ENCODE measurements around the gene NPDC1. TPM values are rescaled to one million over a fixed set of nuclear protein-coding genes. Genes with fewer than 3 reads are reported as not detected.
A peak's percentile ranks its signal among the peaks of the same experiment; 100 is the strongest.

NPDC1 gene
- total RNA-seq, 4 donors from 2014 or later: 58.0 to 972 (median 274) TPM

GRCh38 chr9:137001857-137002645 lies 43.9 kb downstream of the NPDC1 start:
- WGBS, 2 donors (ENCODE audit: low coverage in 1 of 2): 69 to 87% methylated on average over 14 to 20 of the region's 20 CpGs
- H3K4me3 ChIP-seq: no peak overlapping the region
- H3K27me3 ChIP-seq: no peaks in the 10 kb centered on the region
- intact Hi-C loops (cut with DNase I; ENCODE audit: low total_unique reads): no loop called here
- H3K36me3 ChIP-seq: no peaks in the 10 kb centered on the region
- no peak for TF ChIP-seq POLR2AphosphoS5 (IDR thresholded peaks at IDR 0.05)
- peaks cover 5 to 14% (median 7%) of the 10 kb centered on the region in 4 donors for H3K4me1 ChIP-seq
- in situ Hi-C loops (cut with MboI; ENCODE audit: low pct_ligation_motif_present in 1 of 4, low pct_unique_long_range_greater_than_20kb in 1 of 4, low sequenced_read_pairs in 3 of 4): no loop called here
- no peaks in the 10 kb centered on the region for H3K9me3 ChIP-seq
- no peak for DNase-seq
- no peak overlapping the region for H3K27ac ChIP-seq

- no peak overlapping the region for H3K4me3 ChIP-seq
- peaks cover 11% of the 10 kb centered on the region for H3K27me3 ChIP-seq
- H3K4me1 ChIP-seq: peaks cover 21 to 31% (median 23%) of the 10 kb centered on the region in 4 donors
- in situ Hi-C loops (cut with MboI; ENCODE audit: low pct_ligation_motif_present in 1 of 4, low pct_unique_long_range_greater_than_20kb in 1 of 4, low sequenced_read_pairs in 3 of 4): no loop called here
- intact Hi-C loops (cut with DNase I; ENCODE audit: low total_unique reads): no loop called here
- H3K9me3 ChIP-seq: no peaks in the 10 kb centered on the region
- peak overlapping the region in 3 of 4 donors; percentile 42 to 61 (median 57) for H3K27ac ChIP-seq
- no peak for DNase-seq
- WGBS, 2 donors (ENCODE audit: low coverage in 1 of 2): 46 to 56% methylated on average over 4 to 8 of the region's 10 CpGs
- no peaks in the 10 kb centered on the region for H3K36me3 ChIP-seq
- TF ChIP-seq POLR2A (IDR thresholded peaks at IDR 0.05) (no peak), EP300 (IDR thresholded peaks at IDR 0.05; ENCODE audit: low read depth) (no peak), POLR2AphosphoS5 (IDR thresholded peaks at IDR 0.05) (no peak), CTCF (IDR thresholded peaks at IDR 0.05) (no peak)
These were observed 45.6 kb downstream of the NPDC1 start for GRCh38 chr9:137000177-137000930.

- H3K4me1 ChIP-seq: peaks cover 28 to 56% (median 41%) of the 10 kb centered on the region in 4 donors
- peaks cover 24% of the 10 kb centered on the region for H3K27me3 ChIP-seq
- in situ Hi-C loops (cut with MboI; ENCODE audit: low pct_ligation_motif_present in 1 of 4, low pct_unique_long_range_greater_than_20kb in 1 of 4, low sequenced_read_pairs in 3 of 4) (no loop called here), intact Hi-C loops (cut with DNase I; ENCODE audit: low total_unique reads) (no loop called here)
- DNase-seq: peak; percentile 46
- H3K36me3 ChIP-seq: no peaks in the 10 kb centered on the region
- H3K9me3 ChIP-seq: no peaks in the 10 kb centered on the region
- no peak overlapping the region for H3K4me3 ChIP-seq
- TF ChIP-seq EP300 (IDR thresholded peaks at IDR 0.05; ENCODE audit: low read depth): no peak
- no peak for TF ChIP-seq POLR2AphosphoS5 (IDR thresholded peaks at IDR 0.05)
- TF ChIP-seq POLR2A (IDR thresholded peaks at IDR 0.05): no peak
- no peak for TF ChIP-seq CTCF (IDR thresholded peaks at IDR 0.05)
- H3K27ac ChIP-seq: peak overlapping the region in 3 of 4 donors; percentile 52 to 60 (median 52)
- 47 to 52% methylated on average over 9 to 18 of the region's 18 CpGs for WGBS, 2 donors (ENCODE audit: low coverage in 1 of 2)
These were observed 48.1 kb downstream of the NPDC1 start for GRCh38 chr9:136997830-136998234.

GRCh38 chr9:136997371-136997770 lies 48.6 kb downstream of the NPDC1 start:
- in situ Hi-C loops (cut with MboI; ENCODE audit: low pct_ligation_motif_present in 1 of 4, low pct_unique_long_range_greater_than_20kb in 1 of 4, low sequenced_read_pairs in 3 of 4): no loop called here
- Histone ChIP-seq H3K27ac (peak overlapping the region in 3 of 4 donors; percentile 52 to 60 (median 52)), H3K9me3 (no peaks in the 10 kb centered on the region), H3K36me3 (no peaks in the 10 kb centered on the region), H3K4me1 (peaks cover 30 to 60% (median 45%) of the 10 kb centered on the region in 4 donors), H3K27me3 (peaks cover 24% of the 10 kb centered on the region), H3K4me3 (peak overlapping the region in 1 of 4 donors; percentile 19)
- WGBS, 2 donors (ENCODE audit: low coverage in 1 of 2): 61% methylated on average over 10 of the region's 10 CpGs; no CpG with 5 or more reads in 1 of the 2 donors
- TF ChIP-seq POLR2AphosphoS5 (IDR thresholded peaks at IDR 0.05) (no peak), EP300 (IDR thresholded peaks at IDR 0.05; ENCODE audit: low read depth) (no peak), POLR2A (IDR thresholded peaks at IDR 0.05) (no peak), CTCF (IDR thresholded peaks at IDR 0.05) (no peak)
- intact Hi-C loops (cut with DNase I; ENCODE audit: low total_unique reads): no loop called here
- no peak for DNase-seq
